Measurements from ENCODE around the gene HOXA7. TPM values are rescaled to one million over a fixed set of nuclear protein-coding genes. Genes with fewer than 3 reads are reported as not detected.

The HOXA7 gene
- total and polyA plus RNA-seq, 12 donors: 0.04 TPM; not detected in 11

DNA sequence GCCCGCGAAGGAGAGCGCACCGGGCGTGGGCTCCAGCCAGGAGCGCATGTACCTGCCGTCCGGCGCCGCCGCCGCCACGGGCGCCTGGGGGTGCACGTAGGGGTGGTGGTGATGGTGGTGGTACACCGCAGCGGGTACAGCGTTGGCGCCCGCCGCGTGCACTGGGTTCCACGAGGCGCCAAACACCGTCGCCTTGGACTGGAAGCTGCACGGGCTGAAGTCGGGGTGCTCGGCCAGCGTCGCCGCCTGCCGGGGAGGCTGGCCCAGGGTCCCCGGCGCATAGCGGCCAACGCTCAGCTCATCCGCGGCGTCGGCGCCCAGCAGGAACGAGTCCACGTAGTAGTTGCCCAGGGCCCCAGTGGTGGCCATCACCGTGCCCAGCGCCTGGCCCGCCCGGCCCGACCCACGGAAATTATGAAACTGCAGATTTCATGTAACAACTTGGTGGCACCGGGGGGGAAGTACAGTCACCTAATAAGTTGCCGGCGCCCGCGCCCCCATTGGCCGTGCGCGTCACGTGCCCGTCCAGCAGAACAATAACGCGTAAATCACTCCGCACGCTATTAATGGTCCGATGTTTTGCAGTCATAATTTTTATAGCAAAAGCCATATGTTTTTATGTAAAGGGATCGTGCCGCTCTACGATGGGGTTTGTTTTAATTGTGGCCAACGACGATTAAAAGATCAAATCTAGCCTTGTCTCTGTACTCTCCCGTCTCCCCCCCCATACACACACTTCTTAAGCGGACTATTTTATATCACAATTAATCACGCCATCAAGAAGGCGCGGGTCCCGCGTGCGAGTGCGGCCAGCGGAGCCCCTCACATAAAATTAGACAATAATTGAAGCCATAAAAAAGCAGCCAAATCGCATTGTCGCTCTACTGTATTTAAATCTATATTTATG, 8.9 kb upstream of the HOXA7 start, which contains the start of gene HOXA9:
TSS of gene HOXA9 (minus strand) at position 449 of the 907 bp plus-strand sequence. CDS start at position 369, 80 bp downstream.
- intact Hi-C loops (cut with DNase I): loop anchor here in 7 of 10 donors (10.0 kb wide), 6 partner anchors 311 to 1301 kb away; no protein-coding TSS in a partner anchor
- peak within 1 kb of the TSS in 7 of 10 donors; percentile 1 to 49 (median 26) for H3K4me3 ChIP-seq
- ATAC-seq (peak in 2 of 8 donors; percentile 8 to 10), DNase-seq (no peak)
- TF ChIP-seq, protein P1, sequence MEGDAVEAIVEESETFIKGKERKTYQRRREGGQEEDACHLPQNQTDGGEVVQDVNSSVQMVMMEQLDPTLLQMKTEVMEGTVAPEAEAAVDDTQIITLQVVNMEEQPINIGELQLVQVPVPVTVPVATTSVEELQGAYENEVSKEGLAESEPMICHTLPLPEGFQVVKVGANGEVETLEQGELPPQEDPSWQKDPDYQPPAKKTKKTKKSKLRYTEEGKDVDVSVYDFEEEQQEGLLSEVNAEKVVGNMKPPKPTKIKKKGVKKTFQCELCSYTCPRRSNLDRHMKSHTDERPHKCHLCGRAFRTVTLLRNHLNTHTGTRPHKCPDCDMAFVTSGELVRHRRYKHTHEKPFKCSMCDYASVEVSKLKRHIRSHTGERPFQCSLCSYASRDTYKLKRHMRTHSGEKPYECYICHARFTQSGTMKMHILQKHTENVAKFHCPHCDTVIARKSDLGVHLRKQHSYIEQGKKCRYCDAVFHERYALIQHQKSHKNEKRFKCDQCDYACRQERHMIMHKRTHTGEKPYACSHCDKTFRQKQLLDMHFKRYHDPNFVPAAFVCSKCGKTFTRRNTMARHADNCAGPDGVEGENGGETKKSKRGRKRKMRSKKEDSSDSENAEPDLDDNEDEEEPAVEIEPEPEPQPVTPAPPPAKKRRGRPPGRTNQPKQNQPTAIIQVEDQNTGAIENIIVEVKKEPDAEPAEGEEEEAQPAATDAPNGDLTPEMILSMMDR (IDR thresholded peaks at IDR 0.05): no peak
- no peaks in the 10 kb centered on the region for H3K9me3 ChIP-seq
- H3K4me1 ChIP-seq: peaks cover 8 to 76% (median 40%) of the 10 kb centered on the region in 9 donors
- H3K27ac ChIP-seq: peak within 1 kb of the TSS in 1 of 10 donors; percentile 53
- H3K27me3 ChIP-seq: peaks cover 77 to 100% (median 100%) of the 10 kb centered on the region in 7 donors
- H3K36me3 ChIP-seq: peaks cover 0 to 15% (median 0%) of the 10 kb centered on the region in 9 donors
- WGBS, 2 donors: 5% methylated on average over 82 of the region's 82 CpGs

DNA sequence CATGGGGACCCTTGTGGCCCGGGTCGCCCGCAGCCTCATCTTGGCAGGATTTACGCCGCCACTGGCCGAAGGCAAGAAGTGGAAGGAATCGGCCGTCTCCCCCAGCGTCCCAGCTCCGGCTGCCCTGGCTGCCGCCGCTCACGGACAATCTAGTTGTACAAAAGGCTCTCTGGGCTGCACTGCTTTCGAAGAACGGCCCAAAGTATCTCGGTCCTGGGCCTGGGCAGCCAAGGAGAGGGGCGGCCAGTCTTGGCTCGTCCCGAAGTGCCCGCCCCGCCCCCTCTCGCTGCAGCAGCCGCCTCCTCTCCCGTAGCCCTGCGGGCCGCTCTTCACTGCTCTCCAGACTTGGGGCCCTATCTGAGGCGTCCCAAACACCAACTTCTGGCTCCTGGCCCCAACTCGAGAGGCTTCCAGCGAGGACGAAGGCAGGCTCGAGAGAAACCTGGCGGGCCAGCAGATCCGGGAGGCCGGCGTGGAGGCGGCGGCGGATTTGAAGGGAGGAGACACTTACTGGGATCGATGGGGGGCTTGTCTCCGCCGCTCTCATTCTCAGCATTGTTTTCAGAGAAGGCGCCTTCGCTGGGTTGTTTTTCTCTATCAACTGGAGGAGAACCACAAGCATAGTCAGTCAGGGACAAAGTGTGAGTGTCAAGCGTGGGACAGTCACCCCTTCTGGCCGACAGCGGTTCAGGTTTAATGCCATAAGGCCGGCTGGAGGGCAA, 8.1 kb upstream of the HOXA7 start:
- Histone ChIP-seq H3K9me3 (no peaks in the 10 kb centered on the region), H3K4me1 (peaks cover 8 to 76% (median 40%) of the 10 kb centered on the region in 9 donors), H3K27ac (peak overlapping the region in 1 of 10 donors; percentile 53), H3K27me3 (peaks cover 74 to 100% (median 100%) of the 10 kb centered on the region in 7 donors), H3K36me3 (peaks cover 0 to 15% (median 0%) of the 10 kb centered on the region in 9 donors), H3K4me3 (peak overlapping the region in 5 of 10 donors; percentile 7 to 49 (median 26))
- TF ChIP-seq, protein P1 (IDR thresholded peaks at IDR 0.05): no peak
- WGBS, 2 donors: 4 to 5% methylated on average over 47 of the region's 47 CpGs
- DNase-seq: no peak
- ATAC-seq: no peak
- intact Hi-C loops (cut with DNase I): loop anchor here in 9 of 10 donors (5.0 to 10.0 kb wide), 11 partner anchors 310 to 1300 kb away; no protein-coding TSS in a partner anchor

DNA sequence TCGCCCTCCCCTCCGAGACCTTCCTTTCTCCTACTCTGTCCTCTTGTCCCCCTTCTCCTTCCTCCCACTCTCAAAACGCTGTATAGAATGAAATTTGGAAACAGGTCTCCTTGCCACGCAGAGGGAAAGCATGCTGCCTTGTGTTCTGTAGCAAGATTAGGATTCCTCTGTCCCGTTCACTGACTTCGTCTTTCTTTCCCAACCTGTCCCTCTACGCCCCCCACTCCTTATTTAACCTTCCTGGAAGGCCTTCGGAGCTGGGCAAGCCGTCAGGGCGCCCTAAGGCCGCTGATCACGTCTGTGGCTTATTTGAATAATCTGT, 7.5 kb upstream of the HOXA7 start:
- intact Hi-C loops (cut with DNase I): loop anchor here in 9 of 10 donors (5.0 to 10.0 kb wide), 11 partner anchors 309 to 1299 kb away; no protein-coding TSS in a partner anchor
- peak overlapping the region in 1 of 10 donors; percentile 49 for H3K4me3 ChIP-seq
- ATAC-seq (no peak), DNase-seq (no peak)
- no peaks in the 10 kb centered on the region for H3K9me3 ChIP-seq
- H3K4me1 ChIP-seq: peaks cover 8 to 72% (median 40%) of the 10 kb centered on the region in 9 donors
- H3K27ac ChIP-seq: no peak overlapping the region
- WGBS, 2 donors: 11 to 18% methylated on average over 12 of the region's 12 CpGs
- TF ChIP-seq, protein P1 (IDR thresholded peaks at IDR 0.05): peak in 1 of 9 donors; percentile 10
- H3K27me3 ChIP-seq: peaks cover 73 to 100% (median 100%) of the 10 kb centered on the region in 7 donors
- peaks cover 0 to 15% (median 0%) of the 10 kb centered on the region in 9 donors for H3K36me3 ChIP-seq

All from heart right ventricle (tissue), 16 donors.